Prostate gland (tissue), 2 donors: Measurements from ENCODE around the gene RHBDL1.

ENCODE experiments used
- CTCF ChIP-seq, 4 experiments: fragments of 200-600 bp in 2 of 4; fragments of 450-650 bp in 2 of 4; sonication (generic) in 2 of 4; IDR thresholded peaks; 1 replicate in 3 of 4; 2 replicates in 1 of 4; pipeline ENCODE4 v1.5.1; 2016 to 2019; ENCODE audit warnings: antibody characterized with exemption in 4 of 4, mild to moderate bottlenecking in 2 of 4, moderate library complexity in 2 of 4
- POLR2A ChIP-seq: fragments of 450-650 bp; IDR thresholded peaks from one replicate; pipeline ENCODE4 v1.6.1; 2016; ENCODE audit warnings: antibody characterized with exemption, mild to moderate bottlenecking
- POLR2AphosphoS5 ChIP-seq: sonication (generic); formaldehyde crosslinking; IDR thresholded peaks from one replicate; pipeline ENCODE4 v1.6.1; 2017; ENCODE audit warnings: antibody characterized with exemption

- no peak for TF ChIP-seq CTCF (IDR thresholded peaks at IDR 0.05)
- no peak for TF ChIP-seq POLR2AphosphoS5
- no peak for TF ChIP-seq POLR2A
Observed at GRCh38 chr16:659618-660017, 15.9 kb upstream of the RHBDL1 start.
